GF-D8 (cell line): ENCODE measurements around the gene EHBP1L1.
"Not testable (repeated sequence)": the region's sequence is repeated elsewhere in the genome, so short reads cannot be mapped to it uniquely, and the experiment has no call there.

Source experiments
- DNase-seq: peaks from one replicate; lab custom pipeline; 2025; lab: John Stamatoyannopoulos, UW

Gene EHBP1L1

GRCh38 chr11:65560555-65561418 lies 15.1 kb upstream of the EHBP1L1 start:
- no peak for DNase-seq

GRCh38 chr11:65562020-65562419 lies 13.8 kb upstream of the EHBP1L1 start:
- DNase-seq = no peak

- no peak for DNase-seq
Observed at GRCh38 chr11:65562788-65563187, 13.1 kb upstream of the EHBP1L1 start.

DNA sequence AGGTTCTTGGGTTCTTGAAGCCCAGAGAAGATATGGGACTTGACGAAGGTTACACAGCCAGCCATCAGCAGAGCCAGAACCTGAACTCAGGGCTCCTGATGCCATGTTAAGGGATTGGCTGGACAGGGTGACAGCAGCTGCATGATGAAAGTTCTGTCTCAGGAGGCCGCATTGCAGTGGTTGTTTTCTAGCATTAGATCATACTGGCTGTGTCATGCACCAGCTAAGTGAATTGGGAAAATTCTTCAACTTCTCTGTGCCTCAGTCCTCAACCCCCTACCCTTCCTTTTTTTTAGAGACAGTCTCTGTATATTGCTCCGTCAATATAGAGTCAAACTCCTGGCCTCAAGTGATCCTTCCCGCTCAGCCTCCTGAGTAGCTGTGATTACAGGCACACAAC lies 12.3 kb upstream of the EHBP1L1 start:
- no peak for DNase-seq

GRCh38 chr11:65564879-65565559 lies 10.8 kb upstream of the EHBP1L1 start:
- not testable (repeated sequence) for DNase-seq

DNA sequence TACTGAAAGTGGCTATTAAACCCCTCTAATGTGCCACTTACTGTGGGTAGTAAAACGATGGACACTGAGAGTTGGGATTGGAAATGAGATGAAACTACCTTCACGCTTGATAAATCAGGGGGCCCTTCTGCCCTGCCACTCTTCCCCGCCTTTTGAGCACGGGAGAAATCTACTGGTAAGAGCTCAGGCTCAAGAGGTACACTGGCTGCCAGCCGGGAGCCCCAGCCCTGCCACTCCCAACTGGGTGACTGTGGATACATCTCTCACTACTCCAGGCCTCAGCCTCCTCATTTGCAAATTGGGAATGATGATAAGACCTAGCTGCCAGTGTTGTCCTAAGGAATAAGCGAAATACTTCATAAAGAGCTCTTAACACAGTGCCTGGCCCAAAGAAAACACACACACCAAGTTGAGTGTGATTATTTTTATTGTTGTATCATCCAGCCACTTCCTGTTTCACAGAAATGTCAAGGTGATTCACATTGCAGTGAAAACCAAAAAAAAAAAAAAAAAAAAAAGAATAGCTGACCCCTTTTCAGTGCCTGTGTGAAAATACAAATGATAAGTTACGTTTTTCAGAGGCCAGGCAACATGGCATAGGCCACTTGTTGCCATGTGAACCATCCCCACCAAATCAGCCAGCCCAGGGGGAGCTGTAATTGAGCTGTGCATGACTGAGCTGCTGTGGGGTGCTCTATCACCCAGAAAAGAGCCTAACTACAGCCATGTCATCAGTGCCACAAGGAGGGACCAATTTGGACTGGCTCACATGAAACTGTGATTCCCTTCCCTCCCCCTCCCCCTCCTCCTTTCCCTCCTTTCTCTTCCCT lies 10.0 kb upstream of the EHBP1L1 start:
- no peak for DNase-seq

DNA sequence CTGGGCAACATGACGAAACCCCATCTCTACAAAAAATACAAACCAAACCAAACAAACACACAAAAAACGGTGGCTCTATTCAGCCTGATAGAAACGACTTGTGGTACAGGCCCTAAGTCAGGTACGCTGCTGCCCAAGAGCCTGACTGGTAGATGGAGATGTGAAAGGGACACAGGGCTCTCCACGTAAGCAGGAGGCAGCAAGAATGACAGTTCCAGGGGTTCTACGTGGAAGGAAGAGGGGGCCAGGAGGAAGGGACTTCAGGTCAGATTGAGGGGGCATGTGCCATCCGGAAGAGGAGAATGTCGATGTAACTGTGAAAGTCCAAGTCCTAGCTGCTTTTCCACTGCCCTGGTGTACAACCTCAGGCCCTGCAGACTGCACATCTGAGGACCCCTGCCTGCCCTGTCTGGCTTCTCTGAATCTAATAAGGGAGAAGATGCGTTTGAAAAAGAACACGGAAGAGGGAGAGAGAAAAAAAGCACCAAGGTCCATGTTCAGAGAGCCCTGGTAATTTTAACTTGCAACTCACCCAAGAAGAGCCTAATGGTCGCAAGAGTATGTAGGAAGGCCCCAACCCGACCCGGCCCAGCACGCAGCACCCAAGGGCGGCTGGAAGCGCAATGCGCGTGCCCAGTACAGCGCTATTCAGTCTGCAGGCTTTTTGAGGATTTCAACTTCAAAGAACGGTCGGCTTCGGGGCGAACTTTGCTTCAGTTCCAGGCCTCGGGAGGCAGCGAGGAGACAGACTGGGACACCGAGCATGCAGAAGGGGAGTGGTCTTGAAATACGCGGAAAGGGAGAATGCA lies 6.5 kb upstream of the EHBP1L1 start:
- DNase-seq = no peak

DNA sequence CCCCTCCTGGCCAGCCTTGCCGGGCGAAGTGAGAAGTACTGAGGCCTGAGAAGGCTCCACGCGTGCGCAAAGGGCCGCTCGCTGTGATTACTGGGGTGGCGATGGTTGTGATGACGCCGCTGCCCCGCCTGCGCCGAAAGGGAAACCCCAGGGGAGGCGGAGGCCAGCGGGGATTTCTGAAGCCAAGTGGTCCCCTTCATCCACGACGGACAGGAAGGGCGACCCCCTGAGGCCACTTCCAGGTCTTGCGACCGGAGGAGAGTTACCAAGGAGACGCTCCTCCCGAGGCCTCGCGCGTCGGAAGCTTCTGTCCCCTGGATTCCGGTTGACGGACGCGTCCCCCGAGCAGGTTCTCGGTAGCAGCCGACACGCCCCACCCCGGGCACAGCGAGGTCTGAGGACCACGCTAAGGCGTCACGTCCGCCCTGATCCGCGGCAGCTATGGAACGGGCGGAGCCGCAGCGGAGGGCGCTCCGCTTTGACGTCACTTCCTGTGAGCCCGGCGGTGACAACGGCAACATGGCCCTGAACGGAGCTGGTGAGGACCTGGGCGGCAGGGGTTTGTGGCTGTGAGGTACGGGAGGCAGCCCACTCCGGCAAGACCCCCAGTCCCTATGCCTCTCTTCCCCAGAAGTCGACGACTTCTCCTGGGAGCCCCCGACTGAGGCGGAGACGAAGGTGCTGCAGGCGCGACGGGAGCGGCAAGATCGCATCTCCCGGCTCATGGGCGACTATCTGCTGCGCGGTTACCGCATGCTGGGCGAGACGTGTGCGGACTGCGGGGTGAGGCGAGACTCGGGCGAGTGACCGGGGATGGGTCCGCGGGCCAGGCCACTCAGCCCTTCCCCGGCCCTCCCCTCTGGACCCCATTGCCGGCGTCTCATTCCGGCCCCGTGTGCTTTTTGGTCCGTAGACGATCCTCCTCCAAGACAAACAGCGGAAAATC lies 5.6 kb upstream of the EHBP1L1 start, which contains the start of gene ZNRD2:
Gene ZNRD2, plus strand, starts transcription at position 505 of the 946 bp plus-strand sequence. Its CDS starts 15 bp downstream, at position 520.
- DNase-seq = peak; percentile 93

DNA sequence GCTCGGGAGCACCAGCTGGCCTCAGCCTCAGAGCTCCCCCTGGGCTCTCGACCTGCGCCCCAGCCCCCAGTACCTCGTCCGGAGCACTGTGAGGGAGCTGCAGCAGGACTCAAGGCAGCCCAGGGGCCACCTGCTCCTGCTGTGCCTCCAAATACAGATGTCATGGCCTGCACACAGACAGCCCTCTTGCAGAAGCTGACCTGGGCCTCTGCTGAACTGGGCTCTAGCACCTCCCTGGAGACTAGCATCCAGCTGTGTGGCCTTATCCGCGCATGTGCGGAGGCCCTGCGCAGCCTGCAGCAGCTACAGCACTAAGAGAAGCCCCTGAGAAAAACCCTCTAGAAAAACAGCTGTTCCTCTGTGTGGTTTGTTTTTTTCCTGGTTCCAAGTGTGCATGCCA lies 4.4 kb upstream of the EHBP1L1 start:
- no peak for DNase-seq

- DNase-seq = no peak
Observed at GRCh38 chr11:65571940-65572339, 3.9 kb upstream of the EHBP1L1 start.

- DNase-seq = peak; percentile 62
Observed at GRCh38 chr11:65572356-65573051, 3.3 kb upstream of the EHBP1L1 start, which contains the start of gene FAM89B. FAM89B (plus strand) TSS chr11:65572538; CDS start chr11:65572670, 132 bp downstream.

- no peak for DNase-seq
Observed at GRCh38 chr11:65573391-65574079, 2.3 kb upstream of the EHBP1L1 start.

DNA sequence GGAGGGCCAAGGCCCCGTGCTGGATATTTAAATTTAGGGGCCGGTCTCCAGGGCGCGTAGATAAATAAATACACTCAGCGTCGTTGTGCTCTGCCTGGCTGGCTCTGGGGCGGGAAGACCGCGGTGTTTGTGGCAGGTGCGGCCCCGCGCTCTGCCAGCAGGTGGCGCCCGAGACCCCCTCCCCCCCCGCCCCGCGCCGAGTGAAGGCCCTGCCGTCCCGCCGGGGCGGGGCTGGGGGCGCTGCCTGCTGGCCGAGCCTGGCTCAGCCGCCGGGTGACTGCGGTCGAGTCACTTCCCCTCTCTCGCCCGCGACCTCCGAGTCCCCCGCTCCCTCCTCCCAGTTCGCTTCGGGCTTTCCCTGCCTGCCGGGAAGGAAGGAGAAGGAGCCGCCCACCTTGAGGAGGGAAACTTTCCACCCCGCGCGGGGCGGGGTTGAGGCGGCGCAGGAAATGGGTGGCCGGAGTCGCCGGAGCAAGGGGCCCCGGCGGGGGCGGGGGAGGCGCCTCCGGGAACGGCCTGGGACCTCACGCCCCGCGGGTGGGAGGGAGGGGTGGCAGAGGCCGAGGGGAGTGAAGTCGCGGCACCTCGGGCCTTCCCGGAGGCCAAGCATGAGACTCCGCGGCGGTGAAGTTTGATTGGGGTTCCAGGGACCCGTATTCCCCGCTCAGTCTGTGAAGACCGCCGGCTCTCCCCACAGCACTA lies 1.6 kb upstream of the EHBP1L1 start:
- peak; percentile 96 for DNase-seq

GRCh38 chr11:65574811-65575567 lies 864 bp upstream of the EHBP1L1 start:
- DNase-seq = no peak

DNA sequence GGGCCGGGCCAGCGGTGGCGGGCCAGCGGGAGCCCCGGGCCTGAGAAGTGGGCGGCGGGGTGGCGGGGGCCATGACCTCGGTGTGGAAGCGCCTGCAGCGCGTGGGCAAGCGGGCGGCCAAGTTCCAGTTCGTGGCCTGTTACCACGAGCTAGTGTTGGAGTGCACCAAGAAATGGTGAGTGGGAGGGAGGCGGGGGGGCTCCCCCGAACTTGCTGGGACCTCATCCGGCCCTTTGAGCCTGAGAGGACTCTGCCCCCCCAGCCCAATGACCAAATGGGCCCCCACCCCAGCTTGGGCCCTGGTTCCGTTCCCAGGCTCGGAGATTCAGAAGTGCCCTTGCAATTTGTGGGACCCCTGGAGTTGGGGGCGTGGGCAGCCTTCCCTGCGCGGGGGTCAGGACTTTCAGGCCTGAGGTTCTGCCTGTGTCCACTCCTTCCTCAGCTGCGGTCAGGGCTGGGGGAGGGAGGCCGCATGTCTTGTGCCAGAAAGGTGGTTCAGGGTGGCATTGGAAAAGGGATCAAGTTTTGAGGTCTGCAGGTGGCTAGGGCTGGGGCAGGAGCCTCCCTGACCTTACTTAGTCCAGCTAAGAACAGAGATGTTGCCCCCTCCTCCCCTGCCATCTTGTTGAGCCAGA lies 496 bp downstream of the EHBP1L1 start:
- no peak for DNase-seq

- peak; percentile 16 for DNase-seq
Observed at GRCh38 chr11:65576867-65577755, 1.3 kb downstream of the EHBP1L1 start.
